Measurements from ENCODE around the gene CA14.
"Not testable (repeated sequence)": the region's sequence is repeated elsewhere in the genome, so short reads cannot be mapped to it uniquely, and the experiment has no call there.

CA14 gene

DNA sequence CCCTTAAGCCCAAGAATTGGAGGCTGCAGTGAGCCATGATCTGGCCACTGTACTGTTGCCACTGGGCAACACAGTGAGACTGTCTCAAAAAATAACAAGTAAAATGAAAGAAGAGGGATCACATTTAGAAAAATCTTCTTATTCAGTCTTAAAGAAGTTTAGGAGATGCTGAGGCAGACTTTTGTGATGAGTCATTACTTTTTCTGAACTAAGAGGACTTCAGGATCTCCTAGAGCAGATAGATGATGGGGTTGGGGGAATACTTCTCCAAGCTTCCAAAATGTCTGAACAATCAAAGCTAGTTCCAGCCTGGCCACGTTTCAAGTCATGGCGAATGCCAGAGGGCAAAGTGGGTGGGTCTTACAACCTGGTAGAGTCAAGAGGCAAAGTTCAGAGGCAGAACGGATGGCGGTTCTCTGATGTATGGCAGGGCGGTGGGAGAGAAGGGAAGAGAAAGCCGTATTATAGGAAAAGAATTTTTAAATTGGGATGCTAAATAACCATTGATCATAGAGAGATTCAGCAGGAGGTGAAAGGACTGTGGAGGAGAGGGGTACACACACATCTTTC, 22.6 kb downstream of the CA14 start:
- no peak for DNase-seq (ENCODE audit: low read depth)

DNA sequence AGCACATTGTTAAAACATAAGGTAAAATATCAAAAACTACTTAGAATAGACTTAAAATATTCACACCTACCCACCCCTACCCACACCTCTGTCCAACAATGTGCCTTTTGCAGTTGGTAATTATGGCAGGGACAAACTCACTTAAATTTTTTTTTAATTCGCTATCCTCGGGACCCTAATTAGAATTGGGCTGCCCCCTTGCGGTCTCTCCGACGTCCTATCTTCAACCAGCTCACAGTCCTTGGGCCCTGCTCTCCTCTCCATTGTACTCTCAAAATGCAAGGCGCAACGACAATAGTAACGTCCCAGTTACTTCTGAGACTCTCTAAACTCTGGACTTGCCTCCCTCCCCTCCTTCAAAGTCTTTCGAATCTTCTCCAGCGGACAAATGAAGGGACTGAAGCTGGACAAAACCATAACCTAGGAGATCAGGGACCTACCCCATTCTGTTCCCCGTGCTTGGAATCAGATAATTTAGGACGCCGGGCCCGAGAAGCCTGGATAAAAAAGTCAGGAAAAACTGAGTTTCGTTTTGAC, 23.7 kb downstream of the CA14 start:
- peak; percentile 39 for DNase-seq (ENCODE audit: low read depth)

DNA sequence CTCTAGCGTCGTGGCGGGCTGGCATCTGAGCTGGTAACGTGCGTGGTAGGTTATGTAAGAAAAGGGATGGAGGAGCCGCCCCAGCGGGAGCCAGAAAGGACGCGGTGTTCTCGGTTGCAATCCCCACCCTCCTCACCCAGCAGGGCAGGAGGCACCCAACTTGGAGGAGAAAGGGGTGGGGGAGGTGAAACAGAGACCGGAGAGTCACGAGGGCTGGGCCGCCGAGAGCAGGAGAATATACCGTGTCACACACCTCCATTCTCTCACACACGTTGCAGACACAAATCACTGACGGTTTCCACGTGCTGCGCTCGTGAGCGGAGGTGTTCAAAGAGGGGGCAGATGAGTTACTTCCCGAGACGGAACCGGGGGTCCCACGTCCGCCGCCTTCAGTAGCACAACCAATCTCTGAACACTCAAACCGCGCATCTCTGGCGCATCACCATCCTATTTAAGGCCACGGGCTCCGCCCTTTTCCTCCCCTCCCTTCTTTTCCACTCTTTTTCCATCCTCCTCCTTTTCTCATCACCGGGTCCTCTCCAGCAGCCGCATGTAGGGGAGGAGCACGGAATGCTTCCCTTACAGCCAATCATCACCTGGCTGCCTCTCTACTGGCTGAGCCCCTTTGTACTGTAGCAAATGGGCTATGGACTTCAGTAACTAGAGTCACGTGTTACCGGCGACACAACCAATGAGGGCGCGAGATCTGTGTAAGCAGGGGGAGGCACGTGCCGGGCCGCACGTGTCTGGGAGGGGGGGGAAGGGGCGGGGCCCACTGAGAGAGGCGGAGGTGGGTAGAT, 24.4 kb downstream of the CA14 start, which contains the start of gene CIART:
TSS of gene CIART (plus strand) at position 797 of the 800 bp plus-strand sequence. CDS start 714 bp downstream, outside the sequence.
- peak; percentile 70 for DNase-seq (ENCODE audit: low read depth)

DNA sequence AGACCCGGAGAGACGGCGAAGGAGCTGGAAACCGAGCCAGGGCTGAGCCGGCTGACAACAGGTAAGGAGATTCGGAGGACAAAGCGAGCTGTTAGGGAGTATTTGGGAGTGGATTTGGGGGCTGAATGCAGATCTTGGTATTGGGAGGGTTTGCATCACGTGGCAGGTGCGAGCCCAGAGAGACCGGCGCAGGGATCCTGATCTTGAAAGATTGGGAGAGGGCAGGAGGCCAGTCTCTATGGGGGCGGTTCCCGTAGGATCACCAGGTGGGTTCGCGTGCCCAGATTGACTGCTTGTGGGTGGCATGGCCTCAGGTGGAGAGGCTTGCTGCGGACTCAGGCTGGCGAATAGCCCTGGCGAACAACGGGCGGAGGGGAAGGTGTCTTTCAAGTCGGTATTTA, 25.0 kb downstream of the CA14 start:
- no peak for DNase-seq (ENCODE audit: low read depth)

DNA sequence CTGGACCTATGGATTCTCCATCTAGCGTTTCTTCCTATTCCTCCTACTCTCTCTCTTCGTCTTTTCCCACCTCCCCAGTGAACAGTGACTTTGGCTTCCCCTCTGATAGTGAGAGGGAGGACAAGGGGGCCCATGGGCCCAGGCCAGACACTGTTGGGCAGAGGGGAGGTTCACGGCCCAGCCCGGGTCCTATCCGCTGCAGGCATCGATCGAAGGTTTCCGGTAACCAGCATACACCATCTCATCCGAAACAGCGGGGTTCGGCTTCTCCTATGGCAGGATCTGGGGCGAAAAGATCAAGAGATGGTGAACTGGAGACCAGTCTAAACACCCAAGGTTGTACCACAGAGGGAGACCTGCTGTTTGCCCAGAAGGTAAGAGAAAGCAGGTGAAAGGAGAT, 25.7 kb downstream of the CA14 start:
- no peak for DNase-seq (ENCODE audit: low read depth)

DNA sequence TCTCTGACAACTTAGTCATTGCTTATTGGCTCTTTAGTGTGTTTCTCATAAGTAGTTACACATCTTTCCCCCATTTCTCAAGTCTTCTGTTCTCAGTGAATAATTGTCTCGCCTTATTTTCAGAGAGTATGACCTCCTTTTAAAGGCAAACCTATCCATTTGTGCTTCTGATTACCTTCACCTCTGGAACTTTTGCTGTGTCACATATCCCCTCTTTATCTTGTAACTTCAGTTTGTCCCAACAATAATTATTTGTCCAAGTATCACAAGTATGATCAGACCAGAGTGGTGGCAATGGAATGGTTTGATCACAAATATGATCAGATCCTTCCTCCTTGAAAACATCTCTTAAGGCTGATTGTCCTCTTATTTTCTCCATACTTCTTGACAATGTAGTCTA, 30.8 kb downstream of the CA14 start:
- DNase-seq (ENCODE audit: low read depth), result no peak

DNA sequence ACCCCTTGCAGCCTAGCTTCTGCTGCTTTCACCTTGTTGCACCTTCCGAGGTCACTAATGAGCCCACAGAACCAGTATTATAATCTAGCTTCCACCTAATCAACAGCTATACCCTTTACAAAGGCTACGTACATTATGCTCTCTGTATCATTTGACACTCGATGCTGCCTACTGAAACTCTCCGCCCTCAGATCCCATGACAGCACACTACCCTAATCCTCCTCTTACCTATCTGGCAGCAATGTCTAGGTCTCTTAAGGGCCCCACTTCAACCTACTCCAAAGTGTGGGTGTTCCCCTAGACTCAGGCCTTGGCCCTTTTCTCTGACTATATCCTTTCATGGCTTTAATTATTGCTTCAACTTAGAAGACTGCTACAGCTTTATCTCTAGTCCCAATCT, 31.2 kb downstream of the CA14 start:
- no peak for DNase-seq (ENCODE audit: low read depth)

DNA sequence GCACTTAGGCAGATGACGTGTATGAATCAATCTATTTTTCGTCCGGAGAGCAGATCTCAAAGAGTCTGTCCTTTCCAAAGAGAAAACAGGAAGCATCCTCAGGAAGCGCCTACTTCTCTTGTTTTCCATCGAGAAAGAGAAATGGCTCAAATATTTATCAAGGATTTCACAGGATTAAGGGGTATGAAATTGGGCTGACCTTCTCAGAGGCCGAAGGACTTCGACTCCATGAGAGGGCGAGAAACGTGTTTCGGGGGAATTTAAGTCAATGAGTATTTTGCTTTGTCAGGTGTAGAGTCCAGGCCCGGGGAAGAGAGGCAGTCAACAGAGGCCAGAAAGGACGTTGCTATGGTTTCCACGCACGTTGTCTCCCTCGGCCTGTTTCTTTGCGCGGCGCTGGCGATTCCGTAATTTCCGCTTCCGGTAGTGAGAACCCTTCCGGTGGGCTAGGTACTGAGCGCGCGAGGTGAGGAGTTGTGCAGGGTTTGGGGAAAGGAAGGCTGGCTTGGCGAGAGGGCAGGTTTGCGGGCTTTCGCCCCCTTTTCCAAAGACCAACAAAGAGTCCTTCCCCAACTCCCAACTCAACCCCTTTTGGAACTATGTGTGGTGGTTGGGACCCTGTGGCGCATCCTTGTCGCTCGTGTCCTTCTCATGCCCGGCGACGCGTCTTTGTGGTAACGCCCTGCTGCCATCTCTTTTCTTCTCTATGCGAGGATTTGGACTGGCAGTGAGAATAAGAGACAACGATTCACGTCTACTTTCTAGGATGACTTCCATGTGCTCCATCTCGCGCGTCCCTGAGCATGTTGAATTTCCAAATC, 36.1 kb downstream of the CA14 start, which contains the start of gene MRPS21:
TSS of gene MRPS21 (plus strand) at position 429 of the 821 bp plus-strand sequence. CDS start 506 bp downstream, outside the sequence.
- DNase-seq (ENCODE audit: low read depth), result peak; percentile 78

DNA sequence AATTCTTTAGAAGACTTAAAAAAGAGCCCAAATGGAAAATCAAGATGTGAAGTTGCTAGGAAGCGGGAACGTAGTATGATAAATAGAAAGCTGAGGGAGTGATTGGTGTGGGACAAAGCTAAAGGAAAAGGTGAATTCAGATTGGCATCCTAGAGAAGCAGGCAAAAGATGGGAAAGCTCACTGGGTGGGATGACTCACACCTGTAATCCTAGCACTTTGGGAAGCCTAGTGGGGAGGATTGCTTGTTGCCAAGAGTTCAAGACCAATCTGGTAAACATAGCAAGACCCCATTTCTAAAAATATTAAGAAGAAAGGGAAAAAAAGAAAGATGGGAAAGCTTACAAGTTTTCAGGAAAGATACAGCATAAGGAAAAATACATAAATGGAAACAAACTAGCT, 37.9 kb downstream of the CA14 start:
- no peak for DNase-seq (ENCODE audit: low read depth)

DNA sequence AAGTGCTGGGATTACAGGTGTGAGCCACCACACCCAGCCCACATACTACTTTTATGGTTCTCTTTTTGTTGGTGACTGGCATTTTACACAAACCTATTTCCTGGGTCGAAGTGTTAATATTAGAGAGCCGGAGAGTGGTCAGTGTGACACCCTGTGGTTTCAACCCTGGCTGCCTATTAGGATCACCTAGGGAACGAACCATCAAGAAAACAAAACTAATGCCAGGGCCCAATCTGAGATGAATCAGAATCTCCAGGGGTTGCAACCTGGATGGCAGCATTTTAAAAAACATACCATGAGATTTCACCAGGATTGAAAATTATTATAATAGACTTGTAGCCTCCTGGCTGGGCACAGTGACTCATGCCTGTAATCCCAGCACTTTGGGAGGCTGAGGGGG, 42.1 kb downstream of the CA14 start:
- no peak for DNase-seq (ENCODE audit: low read depth)

DNA sequence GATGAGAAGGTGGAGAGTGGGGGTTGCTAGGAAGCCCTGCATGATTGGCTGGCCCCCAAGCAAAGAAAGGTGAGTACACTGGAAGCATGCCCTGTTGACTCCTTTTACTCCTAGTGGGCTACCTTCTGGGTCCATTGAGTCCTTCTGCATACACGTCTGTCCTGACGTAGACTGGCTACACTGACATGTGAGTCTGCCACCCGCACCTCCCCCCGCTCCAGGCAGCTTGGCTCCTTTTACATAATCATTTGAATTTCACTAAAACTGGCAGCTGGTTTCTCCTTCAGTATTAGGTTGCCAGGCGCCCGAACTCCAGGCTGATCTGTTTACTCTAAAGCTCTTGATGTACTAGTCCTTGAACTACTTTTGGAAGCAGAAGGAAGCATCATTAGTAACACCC, 44.8 kb downstream of the CA14 start:
- no peak for DNase-seq (ENCODE audit: low read depth)

DNA sequence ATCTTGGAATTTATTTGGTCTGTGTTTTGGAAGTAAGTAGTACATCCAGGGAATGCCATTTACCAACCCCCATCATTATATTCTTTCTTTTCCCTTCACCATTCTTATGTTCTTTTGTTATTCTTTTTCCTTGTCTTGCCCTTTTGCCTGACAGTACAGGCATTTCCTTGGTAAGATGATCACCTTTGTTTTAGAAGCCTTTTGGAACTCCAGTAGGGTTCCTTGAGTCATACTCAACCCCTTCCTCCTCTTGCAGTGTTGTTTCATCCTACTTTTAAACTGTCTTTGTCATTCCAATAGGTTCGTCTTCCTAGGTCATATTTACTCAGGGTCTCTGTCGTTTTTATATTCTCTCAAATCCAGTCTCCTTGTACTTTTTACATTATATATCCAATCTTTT, 45.3 kb downstream of the CA14 start:
- DNase-seq (ENCODE audit: low read depth), result no peak

DNA sequence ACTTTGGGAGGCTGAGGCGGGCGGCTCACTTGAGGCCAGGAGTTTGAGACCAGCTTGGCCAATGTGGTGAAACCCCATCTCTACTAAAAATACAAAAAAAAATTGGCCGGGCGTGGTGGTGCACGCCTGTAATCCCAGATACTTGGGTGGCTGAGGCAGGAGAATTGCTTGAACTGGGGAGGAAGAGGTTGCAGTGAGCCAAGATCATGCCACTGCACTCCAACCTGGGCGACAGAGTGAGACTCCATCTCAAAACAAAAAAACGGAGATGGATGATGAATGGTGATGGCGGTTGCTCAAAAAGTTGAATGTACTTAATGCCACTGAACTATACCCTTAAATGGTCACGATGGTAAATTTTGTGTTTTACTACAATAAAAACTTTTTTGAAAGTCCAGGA, 51.0 kb downstream of the CA14 start:
- DNase-seq (ENCODE audit: low read depth), result not testable (repeated sequence)

DNA sequence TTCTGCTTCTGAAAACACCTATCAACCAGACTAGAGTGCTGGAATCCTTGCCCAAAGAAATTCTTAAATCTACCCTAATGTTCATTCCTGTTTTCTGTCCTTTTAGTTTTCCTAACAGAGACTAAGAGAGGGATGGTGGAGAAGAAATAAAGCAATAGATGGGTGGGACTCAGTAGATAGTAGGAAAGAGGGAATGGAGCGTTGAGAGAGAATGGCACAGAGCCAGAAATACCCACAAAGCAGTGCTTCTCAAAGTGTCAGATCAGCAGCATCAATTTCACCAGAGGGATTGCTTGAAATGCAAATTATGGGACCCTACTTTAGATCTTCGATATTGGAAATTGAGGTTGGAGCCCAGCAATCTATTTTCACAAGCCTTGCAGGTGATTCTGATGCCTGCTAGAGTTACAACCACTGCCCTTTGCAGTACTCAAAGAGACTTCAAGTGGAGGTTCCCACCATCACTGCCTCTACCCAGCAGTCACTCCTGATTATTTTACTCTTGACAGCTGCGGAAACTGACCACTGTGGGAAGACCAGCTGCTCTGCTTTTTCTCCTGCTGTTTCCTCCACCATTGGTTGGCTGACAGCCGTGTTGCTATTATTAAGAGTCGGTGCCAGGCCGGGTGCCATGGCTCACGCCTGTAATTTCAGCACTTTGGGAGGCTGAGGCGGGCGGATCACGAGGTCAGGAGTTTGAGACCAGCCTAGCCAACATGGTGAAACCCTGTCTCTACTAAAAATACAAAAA, 52.4 kb downstream of the CA14 start:
- DNase-seq (ENCODE audit: low read depth), result no peak

DNA sequence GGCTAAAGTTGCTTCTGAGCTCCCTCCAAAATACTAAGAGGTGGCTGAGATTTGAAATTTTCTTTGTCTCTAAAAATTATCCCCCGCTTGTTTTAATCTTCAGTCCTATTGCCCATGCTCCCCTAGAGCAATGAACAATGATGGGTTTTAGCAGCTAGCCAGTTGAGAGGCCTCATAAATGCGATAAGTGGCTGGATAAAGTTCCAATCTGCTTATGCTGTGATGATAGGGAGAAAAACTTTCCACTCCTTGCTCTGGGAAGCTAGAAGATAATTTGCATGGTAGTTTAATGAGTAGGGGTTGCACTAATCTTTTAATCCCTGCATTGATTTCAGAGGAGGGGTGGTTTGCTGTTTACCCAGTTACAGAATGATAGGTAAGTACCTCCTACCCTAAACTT, 54.2 kb downstream of the CA14 start:
- DNase-seq (ENCODE audit: low read depth), result no peak

Measured in activated T-helper 9 cell treated with anti-CD3 and anti-CD28 coated beads, Interleukin-2, amount 50 U/mL, for 16 hours (primary cell).